ENCODE measurements around the gene FOXD1. TPM values are rescaled to one million over a fixed set of nuclear protein-coding genes. Genes with fewer than 3 reads are reported as not detected.

Gene FOXD1
- total and polyA plus RNA-seq, 2 of the 8 experiments (the other 6 are each of a cell fraction or from before 2014, with no cell fraction given), result 0.11 to 1.1 TPM

GRCh38 chr5:73448463-73449136 lies at the start of gene FOXD1 (continued):
- TF ChIP-seq RAD21 (IDR thresholded peaks at IDR 0.05 in 1 of 2, conservative IDR thresholded peaks at IDR 0.05 in 1 of 2; ENCODE audit: low read depth in 2 of 2, low read length in 2 of 2), result peak in 1 of 2 experiments; percentile 20; a peak in 1 of 4 replicates
- TF ChIP-seq NRF1 (IDR thresholded peaks at IDR 0.05; ENCODE audit: low read depth, low read length), result no peak
- no peak for TF ChIP-seq CHD2 (IDR thresholded peaks at IDR 0.05; ENCODE audit: low read length)
- no peak for TF ChIP-seq BCL11A (IDR thresholded peaks at IDR 0.05; ENCODE audit: low read depth in 2 of 2, low read length in 2 of 2)
- TF ChIP-seq SAP30 (IDR thresholded peaks at IDR 0.05; ENCODE audit: insufficient read depth, insufficient replicate concordance, low read length), result no peak
- no peak; the same call in 1 of the 2 replicates for TF ChIP-seq RBBP5 (IDR thresholded peaks at IDR 0.05; ENCODE audit: borderline replicate concordance, low read depth, low read length)
- no peak for TF ChIP-seq YY1 (IDR thresholded peaks at IDR 0.05; ENCODE audit: low read depth, low read length)
- peak; percentile 31; the same call in 1 of the 2 replicates for TF ChIP-seq TBP (IDR thresholded peaks at IDR 0.05; ENCODE audit: low read depth, low read length)
- TF ChIP-seq CTCF (IDR thresholded peaks at IDR 0.05; ENCODE audit: control extremely low read depth in 1 of 3, insufficient read depth in 1 of 3, low read depth in 1 of 3, low read length in 3 of 3), result peak in 1 of 3 experiments; percentile 4; a peak in 1 of 4 replicates
- TF ChIP-seq SUZ12 (IDR thresholded peaks at IDR 0.05; ENCODE audit: low read length), result peak; percentile 86
- TF ChIP-seq BACH1 (IDR thresholded peaks at IDR 0.05; ENCODE audit: low read length), result no peak
- TF ChIP-seq BRCA1 (IDR thresholded peaks at IDR 0.05; ENCODE audit: low read depth, low read length), result no peak
- no peak for TF ChIP-seq SIX5 (IDR thresholded peaks at IDR 0.05; ENCODE audit: low read depth, low read length)
- no peak for TF ChIP-seq SP1 (IDR thresholded peaks at IDR 0.05; ENCODE audit: low read depth, low read length)
- TF ChIP-seq TAF7 (optimal IDR thresholded peaks at IDR 0.05; ENCODE audit: borderline replicate concordance, low read depth, low read length), result no peak
- no peak for TF ChIP-seq SP2 (IDR thresholded peaks at IDR 0.05; ENCODE audit: low read length)
- peak; percentile 85 for TF ChIP-seq ASH2L (IDR thresholded peaks at IDR 0.05; ENCODE audit: low read length)
- no peak for TF ChIP-seq JUN (IDR thresholded peaks at IDR 0.05; ENCODE audit: low read depth, low read length)
- TF ChIP-seq KDM5A (IDR thresholded peaks at IDR 0.05; ENCODE audit: low read length), result no peak
- TF ChIP-seq ATF2 (IDR thresholded peaks at IDR 0.05; ENCODE audit: low read length), result no peak
- no peak for TF ChIP-seq TEAD4 (IDR thresholded peaks at IDR 0.05; ENCODE audit: low read depth, low read length)

Data from H1 (cell line).